ENCODE data around the gene UBL4A.

DNA sequence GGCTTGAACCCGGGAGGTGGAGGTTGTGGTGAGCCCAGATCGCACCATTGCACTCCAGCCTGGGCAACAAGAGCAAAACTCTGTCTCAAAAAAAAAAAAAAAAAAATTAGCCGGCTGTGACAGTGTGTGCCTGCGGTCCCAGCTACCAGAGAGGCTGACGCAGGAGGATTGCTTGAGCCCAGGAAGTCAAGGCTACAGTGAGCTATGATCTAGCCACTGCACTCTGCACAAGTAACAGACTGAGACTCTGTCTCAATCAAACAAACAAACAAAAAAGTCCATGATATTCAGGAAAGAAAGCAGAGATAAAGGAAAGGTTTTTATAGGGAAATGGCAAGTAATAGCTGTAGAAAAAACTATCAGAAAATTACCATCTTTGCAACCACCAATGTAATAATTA, 5.2 kb downstream of the UBL4A start:
- TF ChIP-seq GLI4 (CRISPR knock-in tag; IDR thresholded peaks at IDR 0.05; ENCODE audit: borderline replicate concordance) (no peak), MXI1 (IDR thresholded peaks at IDR 0.05; ENCODE audit: borderline replicate concordance, low read depth, low read length) (no peak)
- TF ChIP-seq, protein P1, sequence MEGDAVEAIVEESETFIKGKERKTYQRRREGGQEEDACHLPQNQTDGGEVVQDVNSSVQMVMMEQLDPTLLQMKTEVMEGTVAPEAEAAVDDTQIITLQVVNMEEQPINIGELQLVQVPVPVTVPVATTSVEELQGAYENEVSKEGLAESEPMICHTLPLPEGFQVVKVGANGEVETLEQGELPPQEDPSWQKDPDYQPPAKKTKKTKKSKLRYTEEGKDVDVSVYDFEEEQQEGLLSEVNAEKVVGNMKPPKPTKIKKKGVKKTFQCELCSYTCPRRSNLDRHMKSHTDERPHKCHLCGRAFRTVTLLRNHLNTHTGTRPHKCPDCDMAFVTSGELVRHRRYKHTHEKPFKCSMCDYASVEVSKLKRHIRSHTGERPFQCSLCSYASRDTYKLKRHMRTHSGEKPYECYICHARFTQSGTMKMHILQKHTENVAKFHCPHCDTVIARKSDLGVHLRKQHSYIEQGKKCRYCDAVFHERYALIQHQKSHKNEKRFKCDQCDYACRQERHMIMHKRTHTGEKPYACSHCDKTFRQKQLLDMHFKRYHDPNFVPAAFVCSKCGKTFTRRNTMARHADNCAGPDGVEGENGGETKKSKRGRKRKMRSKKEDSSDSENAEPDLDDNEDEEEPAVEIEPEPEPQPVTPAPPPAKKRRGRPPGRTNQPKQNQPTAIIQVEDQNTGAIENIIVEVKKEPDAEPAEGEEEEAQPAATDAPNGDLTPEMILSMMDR (CRISPR knock-in tag; IDR thresholded peaks at IDR 0.05): no peak
- TF ChIP-seq, protein P2, sequence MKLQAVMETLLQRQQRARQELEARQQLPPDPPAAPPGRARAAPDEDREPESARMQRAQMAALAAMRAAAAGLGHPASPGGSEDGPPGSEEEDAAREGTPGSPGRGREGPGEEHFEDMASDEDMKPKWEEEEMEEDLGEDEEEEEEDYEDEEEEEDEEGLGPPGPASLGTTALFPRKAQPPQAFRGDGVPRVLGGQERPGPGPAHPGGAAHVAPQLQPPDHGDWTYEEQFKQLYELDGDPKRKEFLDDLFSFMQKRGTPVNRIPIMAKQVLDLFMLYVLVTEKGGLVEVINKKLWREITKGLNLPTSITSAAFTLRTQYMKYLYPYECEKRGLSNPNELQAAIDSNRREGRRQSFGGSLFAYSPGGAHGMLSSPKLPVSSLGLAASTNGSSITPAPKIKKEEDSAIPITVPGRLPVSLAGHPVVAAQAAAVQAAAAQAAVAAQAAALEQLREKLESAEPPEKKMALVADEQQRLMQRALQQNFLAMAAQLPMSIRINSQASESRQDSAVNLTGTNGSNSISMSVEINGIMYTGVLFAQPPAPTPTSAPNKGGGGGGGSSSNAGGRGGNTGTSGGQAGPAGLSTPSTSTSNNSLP (IDR thresholded peaks at IDR 0.05; ENCODE audit: low read depth, low read length): no peak
- TF ChIP-seq, protein P3, sequence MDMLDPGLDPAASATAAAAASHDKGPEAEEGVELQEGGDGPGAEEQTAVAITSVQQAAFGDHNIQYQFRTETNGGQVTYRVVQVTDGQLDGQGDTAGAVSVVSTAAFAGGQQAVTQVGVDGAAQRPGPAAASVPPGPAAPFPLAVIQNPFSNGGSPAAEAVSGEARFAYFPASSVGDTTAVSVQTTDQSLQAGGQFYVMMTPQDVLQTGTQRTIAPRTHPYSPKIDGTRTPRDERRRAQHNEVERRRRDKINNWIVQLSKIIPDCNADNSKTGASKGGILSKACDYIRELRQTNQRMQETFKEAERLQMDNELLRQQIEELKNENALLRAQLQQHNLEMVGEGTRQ (IDR thresholded peaks at IDR 0.05; ENCODE audit: low read depth, low read length): no peak
- TF ChIP-seq, protein P3 (CRISPR knock-in tag; IDR thresholded peaks at IDR 0.05; ENCODE audit: borderline replicate concordance): no peak
